DMS53 (cell line): ENCODE measurements around the gene DAPK2.

Experiments used
- DNase-seq: peaks from one replicate; lab custom pipeline; 2025; lab: John Stamatoyannopoulos, UW

The DAPK2 gene

DNA sequence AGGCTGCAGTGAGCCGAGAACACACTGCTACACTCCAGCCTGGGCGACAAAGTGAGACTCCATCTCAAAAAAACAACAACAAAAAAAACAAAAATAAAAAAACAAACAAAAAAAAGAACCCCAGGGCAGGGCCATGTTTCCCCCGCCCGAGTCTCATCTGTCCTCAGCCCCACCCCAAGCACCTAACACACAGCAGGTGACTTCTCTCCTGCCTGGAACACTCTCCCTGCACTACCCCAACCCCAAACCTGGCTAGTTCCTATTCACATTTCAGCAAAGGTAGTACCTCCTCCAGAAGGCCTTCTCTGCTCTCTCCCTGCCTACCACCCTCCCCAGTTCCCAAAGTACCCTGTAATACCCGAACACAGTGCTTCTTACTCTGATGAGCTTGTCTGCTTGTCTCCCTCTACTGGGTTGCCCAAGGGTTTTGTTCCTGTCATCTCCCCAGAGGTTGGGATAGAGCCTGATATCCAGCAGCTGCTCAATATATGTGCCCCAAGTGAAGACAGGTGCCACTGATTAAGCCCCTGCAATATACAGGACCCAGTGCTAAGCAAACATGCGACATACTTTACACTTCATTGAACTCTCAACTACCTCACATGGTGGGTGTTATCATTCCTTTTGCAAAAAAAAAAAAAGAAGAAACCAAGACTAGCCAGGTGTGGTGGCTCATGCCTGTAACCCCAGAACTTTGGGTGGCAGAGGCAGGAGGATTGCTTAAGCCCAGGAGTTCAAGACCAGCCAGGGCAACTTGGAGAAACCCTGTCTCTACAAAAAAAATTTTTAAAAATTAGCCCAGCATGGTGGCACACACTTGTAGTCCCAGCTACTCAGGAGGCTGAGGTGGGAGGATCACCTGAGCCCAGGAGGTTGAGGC, 103.6 kb downstream of the DAPK2 start:
- peak; percentile 76 for DNase-seq

DNA sequence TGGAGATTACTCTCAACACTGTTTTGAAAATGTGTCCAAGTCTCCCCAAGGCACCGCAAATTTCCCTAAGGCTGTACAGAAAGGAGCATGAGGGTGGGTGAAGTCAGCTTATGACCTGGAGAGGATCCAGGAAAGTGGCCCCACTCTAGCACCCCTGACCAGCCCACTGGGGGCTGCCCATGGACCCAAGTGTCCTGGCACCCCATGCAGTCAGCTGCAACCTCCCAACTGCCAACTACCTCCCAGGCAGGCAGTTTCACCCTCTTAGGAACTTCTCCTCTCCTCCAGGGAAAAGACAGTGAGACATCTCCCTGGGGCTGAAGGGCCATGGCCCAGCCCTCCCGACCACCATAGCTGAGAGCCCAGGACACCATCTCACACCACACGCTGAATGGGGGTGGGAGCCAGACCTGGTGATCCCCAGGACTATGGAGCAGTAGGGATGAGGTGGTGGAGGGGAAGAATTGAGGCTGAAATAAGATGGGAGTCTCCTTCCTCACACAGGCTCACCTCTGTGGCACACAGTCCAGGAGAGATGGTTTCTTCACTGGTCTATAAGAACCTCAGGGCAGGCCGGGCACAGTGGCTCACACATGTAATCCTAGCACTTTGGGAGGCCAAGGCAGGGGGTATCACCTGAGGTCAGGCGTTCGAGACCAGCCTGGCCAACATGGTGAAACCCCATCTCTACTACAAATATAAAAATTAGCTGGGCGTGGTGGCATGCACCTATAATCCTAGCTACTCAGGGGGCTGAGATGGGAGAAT, 104.4 kb downstream of the DAPK2 start:
- no peak for DNase-seq

- peak; percentile 24 for DNase-seq
Measured at GRCh38 chr15:63940966-63941620, 105.2 kb downstream of the DAPK2 start.

DNA sequence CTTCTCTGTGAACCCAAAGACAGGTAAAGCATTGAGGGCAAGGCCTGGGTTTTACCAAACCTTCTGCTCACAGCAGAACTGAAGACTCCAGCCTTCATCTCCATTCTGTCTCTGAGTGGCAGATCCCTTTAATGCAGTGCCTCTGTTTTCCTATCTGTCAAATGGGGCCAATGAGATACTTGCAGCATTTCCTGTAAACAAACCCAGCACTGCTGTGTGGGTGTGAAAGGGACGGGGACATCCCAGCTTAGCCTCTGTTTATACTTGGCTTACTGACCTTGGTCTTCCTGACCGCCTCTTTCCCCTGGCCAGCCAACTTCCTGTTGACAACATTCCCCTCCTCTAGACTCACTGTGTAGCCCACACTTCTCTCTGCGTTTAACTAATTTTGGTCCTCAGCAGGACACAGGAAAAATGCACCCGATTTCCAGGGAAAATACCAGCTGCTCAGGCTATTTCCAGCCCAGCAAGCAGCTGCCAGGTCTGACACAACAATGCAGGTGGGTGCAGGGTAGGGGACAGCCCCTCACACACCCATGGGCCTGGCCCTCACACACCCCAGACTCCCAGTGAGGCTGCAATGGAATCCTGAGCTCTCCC, 106.7 kb downstream of the DAPK2 start:
- DNase-seq, result no peak

GRCh38 chr15:63938486-63939061, 107.7 kb downstream of the DAPK2 start:
- no peak for DNase-seq

- peak; percentile 34 for DNase-seq
Measured at GRCh38 chr15:63933522-63933921, 112.8 kb downstream of the DAPK2 start.

- DNase-seq, result no peak
Measured at GRCh38 chr15:63931556-63931955, 114.7 kb downstream of the DAPK2 start.

- DNase-seq, result no peak
Measured at GRCh38 chr15:63930034-63930433, 116.3 kb downstream of the DAPK2 start.

DNA sequence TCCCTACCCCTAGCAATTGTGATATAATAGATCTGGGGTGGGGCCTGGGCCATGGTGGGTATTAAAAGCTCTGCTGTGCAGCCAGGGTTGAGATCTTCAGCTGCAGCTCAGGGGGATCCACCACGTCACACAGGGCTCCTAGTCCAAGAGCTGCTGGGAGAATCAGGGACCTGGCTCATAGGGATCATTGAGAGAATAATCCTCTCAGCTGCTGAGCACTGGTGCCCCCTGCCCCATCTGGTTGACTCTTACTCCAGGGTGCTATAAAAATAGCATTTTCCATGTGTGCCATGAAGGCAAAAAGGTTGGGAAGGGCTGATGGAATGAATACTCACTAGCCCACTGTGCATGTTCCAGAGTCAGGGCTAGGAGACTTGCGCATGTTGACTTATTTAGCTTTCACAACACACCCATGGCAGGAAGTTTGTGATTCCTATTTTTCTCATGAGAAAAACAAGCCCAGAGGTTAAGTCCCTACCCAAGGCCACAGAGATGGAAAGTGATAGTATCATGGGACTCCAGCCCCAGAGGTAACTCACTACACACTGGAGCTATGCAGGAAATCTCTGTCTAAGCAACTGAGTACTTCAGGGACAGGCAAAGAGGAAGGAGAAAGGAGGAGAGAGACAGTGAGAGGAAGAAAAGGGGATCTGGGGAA, 118.0 kb downstream of the DAPK2 start:
- DNase-seq, result no peak

- no peak for DNase-seq
Measured at GRCh38 chr15:63923993-63924950, 122.0 kb downstream of the DAPK2 start.

DNA sequence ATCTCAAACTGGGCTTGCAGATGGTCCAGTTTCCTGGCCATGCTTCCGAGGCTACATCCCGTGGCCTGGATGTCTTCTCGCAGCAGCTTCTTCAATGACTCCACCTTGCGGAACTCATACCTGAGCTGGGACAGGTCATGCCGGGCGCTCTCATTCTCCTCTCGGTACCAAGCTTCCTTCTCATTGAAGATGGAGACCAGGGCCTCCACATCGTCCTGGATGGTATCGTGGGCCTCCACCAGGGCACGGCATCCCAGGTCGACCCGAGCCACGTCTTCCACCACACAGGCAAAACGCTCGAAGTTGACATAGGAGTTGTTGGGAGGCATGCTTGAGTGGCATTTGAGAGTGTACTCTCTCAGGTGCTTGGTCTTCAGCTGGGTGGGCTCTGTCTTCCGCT, 123.4 kb downstream of the DAPK2 start:
- DNase-seq, result no peak

- DNase-seq, result no peak
Measured at GRCh38 chr15:63922261-63922904, 123.9 kb downstream of the DAPK2 start.

- DNase-seq, result no peak
Measured at GRCh38 chr15:63920504-63921175, 125.6 kb downstream of the DAPK2 start.

DNA sequence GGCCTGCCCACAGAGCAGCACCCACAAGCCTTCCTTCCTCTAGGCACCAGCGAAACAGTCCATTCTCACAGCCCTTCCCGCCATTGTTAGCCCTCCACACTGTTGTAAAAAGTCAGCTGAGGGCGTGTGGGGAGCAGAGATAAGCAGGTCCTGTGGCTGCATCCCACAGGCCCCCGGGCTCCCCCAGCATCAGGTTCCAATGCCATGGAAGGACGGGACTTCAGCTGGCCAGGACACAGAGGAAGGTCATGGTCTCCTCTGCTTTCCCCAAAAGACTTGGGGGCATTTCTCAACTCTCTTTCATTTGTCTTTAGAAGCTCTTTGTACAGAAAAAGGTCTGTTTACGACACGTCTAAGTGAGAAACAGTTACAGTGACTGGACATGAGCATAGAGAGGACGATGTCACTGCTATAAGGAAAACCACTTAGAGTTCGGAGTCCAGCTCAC, 127.4 kb downstream of the DAPK2 start:
- no peak for DNase-seq

- peak; percentile 78 for DNase-seq
Measured at GRCh38 chr15:63918317-63918672, 128.0 kb downstream of the DAPK2 start.

GRCh38 chr15:63917588-63918316, 128.5 kb downstream of the DAPK2 start:
- DNase-seq, result peak; percentile 68

- DNase-seq, result peak; percentile 56
Measured at GRCh38 chr15:63915873-63916771, 130.2 kb downstream of the DAPK2 start.
